GM18870 (cell line): Measurements from ENCODE around the gene PCSK1N.
A peak's percentile ranks its signal among the peaks of the same experiment; 100 is the strongest.
"Not testable (repeated sequence)": the region's sequence is repeated elsewhere in the genome, so short reads cannot be mapped to it uniquely, and the experiment has no call there.

Experiments
- ATAC-seq: cut with Tn5 transposase; IDR thresholded peaks from one replicate; pipeline ENCODE4 v1.9.1; 2021; ENCODE audit warnings: moderate library complexity; ENCODE audit not compliant: unreplicated experiment

PCSK1N gene

GRCh38 chrX:48824066-48824465 lies 11.3 kb downstream of the PCSK1N start:
- no peak for ATAC-seq

DNA sequence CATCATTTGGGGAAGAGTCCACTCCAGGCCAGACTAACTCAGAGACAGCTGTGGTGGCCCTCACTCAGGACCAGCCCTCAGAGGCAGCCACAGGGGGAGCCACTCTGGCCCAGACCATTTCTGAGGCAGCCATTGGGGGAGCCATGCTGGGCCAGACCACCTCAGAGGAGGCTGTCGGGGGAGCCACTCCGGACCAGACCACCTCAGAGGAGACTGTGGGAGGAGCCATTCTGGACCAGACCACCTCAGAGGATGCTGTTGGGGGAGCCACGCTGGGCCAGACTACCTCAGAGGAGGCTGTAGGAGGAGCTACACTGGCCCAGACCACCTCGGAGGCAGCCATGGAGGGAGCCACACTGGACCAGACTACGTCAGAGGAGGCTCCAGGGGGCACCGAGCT lies 12.4 kb downstream of the PCSK1N start:
- no peak for ATAC-seq

GRCh38 chrX:48819394-48819793 lies 16.0 kb downstream of the PCSK1N start:
- ATAC-seq = not testable (repeated sequence)

GRCh38 chrX:48818866-48819265 lies 16.5 kb downstream of the PCSK1N start:
- no peak for ATAC-seq

DNA sequence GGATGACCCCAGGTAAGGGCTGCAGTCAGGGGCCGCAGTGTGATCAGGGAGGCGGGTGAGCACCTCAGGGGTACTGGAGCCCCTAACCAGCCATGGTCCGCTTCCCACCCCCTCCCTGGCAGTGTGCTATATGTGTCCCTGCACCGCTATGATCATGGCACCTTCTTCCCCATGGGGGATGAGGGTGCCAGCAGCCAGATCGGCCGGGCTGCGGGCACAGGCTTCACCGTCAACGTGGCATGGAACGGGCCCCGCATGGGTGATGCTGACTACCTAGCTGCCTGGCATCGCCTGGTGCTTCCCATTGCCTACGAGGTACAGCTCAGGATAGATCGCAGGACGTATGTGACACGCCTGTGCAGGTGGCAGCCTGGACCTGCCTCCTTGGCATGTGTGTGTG lies 17.3 kb downstream of the PCSK1N start:
- ATAC-seq = no peak

GRCh38 chrX:48816014-48816810 lies 19.2 kb downstream of the PCSK1N start:
- no peak for ATAC-seq

DNA sequence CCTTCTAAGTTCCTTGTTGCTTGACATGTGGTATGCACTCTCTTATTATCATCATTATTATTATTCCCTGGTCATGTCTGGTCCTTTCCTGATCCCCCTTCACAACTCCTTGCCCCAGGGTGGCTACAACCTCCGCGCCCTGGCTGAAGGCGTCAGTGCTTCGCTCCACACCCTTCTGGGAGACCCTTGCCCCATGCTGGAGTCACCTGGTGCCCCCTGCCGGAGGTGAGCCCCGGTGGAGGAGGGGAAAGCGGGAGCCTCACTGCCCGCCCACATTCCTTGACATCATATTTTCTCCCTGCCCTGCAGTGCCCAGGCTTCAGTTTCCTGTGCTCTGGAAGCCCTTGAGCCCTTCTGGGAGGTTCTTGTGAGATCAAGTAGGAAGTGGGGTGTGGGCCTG lies 20.1 kb downstream of the PCSK1N start:
- ATAC-seq = no peak

GRCh38 chrX:48814722-48815121 lies 20.7 kb downstream of the PCSK1N start:
- ATAC-seq = no peak

GRCh38 chrX:48813644-48814043 lies 21.8 kb downstream of the PCSK1N start:
- ATAC-seq = no peak

GRCh38 chrX:48806081-48806480 lies 29.3 kb downstream of the PCSK1N start:
- no peak for ATAC-seq

- ATAC-seq = no peak
Observed at GRCh38 chrX:48802905-48803200, 32.6 kb downstream of the PCSK1N start.

DNA sequence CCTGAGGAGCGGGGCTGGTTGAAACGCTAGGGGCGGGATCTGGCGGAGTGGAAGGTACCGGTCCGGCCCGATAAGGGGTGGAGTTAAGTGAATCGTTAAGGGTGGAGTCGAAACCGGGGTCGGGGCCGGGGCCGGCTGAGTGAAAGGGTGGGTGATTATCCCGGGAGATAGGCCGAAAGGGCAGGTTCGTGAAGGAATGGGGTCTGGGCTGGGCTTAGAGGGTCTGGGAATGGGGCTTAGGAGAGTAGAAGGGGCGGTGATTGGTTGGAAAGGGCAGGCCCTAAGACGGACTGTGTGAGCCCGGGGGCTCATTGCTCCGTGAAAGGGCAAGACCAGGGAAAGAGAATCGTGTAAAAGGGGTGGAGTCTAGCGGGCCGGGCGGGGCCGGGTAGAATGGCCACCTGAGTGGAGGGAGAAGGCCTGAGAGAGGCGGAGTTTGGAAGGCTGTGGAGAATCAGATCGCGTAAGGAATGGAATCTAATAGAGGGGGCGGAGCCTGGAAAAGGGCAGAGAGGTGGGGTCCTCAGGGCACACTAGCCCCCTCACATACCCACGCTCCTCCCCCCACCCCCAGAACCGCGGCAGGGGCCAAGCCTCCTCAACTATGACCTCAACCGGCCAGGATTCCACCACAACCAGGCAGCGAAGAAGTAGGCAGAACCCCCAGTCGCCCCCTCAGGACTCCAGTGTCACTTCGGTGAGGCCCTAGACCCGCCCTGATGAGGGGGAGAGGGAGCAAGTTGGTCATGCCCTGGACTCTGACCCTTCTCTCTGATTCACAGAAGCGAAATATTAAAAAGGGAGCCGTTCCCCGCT lies 33.1 kb downstream of the PCSK1N start:
- peak; percentile 32 for ATAC-seq

DNA sequence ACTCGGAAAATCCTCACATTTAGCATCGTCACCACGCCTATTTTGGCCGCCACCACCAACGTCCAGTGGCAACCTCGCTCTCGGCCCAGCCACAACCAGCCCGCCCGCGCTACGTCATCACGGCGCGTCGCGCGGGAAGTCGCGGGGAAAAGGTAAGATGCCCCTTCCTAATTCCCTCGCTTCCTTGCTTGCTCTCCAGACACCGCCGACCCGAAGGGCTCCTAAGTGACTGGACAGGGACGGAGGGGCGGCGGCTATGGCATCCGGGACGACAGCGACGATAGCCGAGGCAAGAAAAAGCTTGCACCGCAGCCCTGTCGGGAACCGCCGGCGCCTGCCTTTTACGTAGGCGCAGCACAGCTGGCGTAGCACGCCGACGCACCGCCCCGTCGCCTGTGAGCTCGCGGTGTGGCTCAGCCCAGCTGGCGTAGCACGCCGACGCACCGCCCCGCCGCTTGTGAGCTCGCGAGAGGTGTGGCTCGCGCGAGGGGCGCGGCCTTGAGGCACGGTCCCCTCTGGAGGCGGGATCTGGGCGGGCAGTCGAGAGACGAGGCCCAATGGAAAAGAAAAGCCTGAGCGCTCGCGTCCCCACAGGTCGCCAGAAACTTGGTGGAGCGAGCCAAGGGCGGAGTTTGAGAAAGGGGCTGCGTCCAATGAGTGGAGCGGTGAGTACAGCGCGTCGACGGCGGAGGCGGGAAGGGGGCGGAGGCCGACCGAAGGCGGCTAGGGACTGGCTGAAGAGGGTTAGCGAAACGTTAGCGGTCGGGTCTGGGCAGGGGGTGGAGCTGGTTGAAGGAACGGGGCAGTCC lies 33.9 kb downstream of the PCSK1N start, which contains the start of gene HDAC6:
Gene HDAC6 (plus strand): TSS at position 788 of the 809 bp plus-strand sequence. CDS start 626 bp downstream, outside the sequence.
- peak; percentile 91 for ATAC-seq

- no peak for ATAC-seq
Observed at GRCh38 chrX:48800574-48801279, 34.7 kb downstream of the PCSK1N start.

DNA sequence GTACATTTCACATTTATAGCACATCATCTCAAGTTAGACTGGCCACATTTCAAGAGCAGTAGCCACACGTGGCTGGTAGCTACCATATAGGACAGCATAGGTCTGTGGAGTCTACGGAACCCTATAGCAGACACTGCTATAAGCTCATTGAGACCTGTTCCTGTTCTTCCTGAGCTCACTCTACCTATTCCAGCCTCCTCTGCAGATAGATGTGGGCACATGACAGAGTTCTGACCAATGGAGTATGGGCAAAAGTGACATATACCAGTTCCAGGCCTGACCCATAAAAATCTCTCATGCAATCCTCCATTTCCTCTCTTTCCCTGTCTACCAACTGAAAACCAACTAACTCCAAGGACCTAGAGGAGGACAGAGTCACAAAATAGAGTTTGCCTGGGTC lies 37.1 kb downstream of the PCSK1N start:
- ATAC-seq = no peak

DNA sequence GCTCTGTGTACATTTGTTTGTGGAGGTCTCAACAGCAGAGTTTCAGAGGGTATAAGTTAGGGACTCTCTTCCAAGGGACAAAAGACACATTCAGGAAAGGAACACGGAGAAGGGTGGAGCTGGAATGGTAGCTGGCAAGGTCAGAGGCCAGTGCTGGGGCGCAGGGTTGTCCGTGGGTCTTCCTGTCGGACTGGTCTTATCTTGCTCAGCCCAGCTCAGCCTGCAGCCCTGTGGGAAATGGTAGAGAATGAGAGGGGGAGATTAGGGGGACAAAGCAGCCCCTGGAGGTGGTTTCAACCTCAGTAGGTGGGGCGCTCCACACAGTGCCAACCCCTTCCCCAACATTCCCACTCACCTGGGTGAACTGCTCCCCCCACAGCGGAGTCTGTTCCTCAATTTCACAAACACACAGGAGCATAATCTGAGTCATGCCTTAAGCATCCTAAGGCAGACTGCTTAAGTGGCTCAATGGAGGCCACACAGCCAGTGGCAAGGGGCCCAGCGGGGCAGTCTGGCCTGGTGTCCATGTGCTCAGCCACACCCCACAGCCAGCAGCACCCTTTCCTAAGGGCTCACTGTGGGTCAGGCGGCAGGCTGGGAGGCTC lies 40.4 kb downstream of the PCSK1N start:
- ATAC-seq = no peak

DNA sequence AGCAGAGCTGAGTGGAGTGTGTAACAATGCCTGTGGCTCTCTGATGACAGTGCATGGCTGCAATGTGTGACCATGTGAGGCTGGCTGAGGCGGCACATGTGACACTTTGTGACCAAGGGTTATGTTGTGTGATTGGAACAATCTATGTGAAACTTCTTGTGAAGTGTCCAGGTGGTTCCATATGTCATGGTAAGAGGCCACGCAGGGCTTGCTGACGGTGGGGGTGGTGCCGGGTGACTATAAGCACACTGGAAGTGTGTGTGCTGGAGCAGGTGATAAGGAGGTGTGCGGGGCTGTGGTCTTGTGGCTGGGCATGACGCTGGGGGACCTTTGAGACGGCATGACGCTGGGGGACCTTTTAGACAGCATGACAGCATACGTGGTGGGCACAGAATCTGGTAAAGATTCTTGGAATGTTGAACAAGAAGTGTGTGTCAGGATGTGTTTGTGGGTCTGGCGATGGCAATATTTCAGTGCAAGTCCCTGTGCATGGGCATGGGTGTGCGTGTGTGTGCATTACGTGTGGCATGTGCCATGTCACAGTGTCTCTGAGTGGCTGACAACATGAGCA lies 41.0 kb downstream of the PCSK1N start:
- ATAC-seq = no peak

DNA sequence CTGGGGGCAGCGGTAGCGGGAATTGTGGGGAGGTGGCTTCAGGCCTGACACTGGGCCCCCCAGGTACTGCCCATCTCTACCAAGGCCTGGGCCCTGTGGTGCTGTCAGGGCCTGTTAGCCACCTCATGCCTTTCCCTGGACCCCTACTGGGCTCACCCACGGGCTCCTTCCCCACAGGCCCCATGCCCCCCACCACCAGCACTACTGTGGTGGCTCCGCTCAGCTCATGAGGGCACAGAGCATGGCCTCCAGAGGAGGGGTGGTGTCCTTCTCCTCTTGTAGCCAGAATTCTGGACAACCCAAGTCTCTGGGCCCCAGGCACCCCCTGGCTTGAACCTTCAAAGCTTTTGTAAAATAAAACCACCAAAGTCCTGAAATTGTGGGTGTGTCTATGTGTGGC lies 41.5 kb downstream of the PCSK1N start:
- no peak for ATAC-seq

- ATAC-seq = no peak
Observed at GRCh38 chrX:48792219-48792618, 43.2 kb downstream of the PCSK1N start.
